K562 (cell line): Measurements from ENCODE around the gene ARHGAP26. TPM values are rescaled to one million over a fixed set of nuclear protein-coding genes. Genes with fewer than 3 reads are reported as not detected.

Experiments
- ATAC-seq: fragments of 200-7000 bp; cut with Tn5 transposase; 3 replicates; pipeline ENCODE4 v1.9.1; 2020; ENCODE audit warnings: moderate library complexity
- BruUV-seq: library from RNA; stranded (reverse); fragments of 400-500 nt; replicated peaks from 2 replicates; lab custom pipeline; 2021; lab: Mats Ljungman, UMichigan
- CTCF ChIA-PET: fragments of 300-600 bp; formaldehyde crosslinking; extraction: SDS; loops from one replicate; lab custom pipeline; 2021; ENCODE audit warnings: low intra/inter-chr PET ratio; lab: Yijun Ruan, JAX
- POLR2A ChIA-PET: fragments of 300-600, 350-650 bp; sonication (Branson Sonifier 250); formaldehyde crosslinking; extraction: SDS; loops from one replicate; lab custom pipeline; 2021; ENCODE audit warnings: antibody characterized with exemption, inconsistent platforms; lab: Yijun Ruan, JAX
- DNase-seq, 4 experiments: peaks; one replicate each; pipeline versions ENCODE4 v3.0.0 to v3.0.0-alpha.2; 2011 to 2018; ENCODE audit warnings: low spot score in 3 of 4, mixed read lengths in 3 of 4; ENCODE audit errors: extremely low read depth in 1 of 4
- FAIRE-seq: peaks from 2 replicates; lab custom pipeline; 2011; peaks lifted over from hg19 to GRCh38; lab: Jason Lieb, UNC
- H2AFZ ChIP-seq: 2 replicates; pipeline ENCODE4 v1.6.0; 2011; ENCODE audit warnings: low read depth, low read length, control low read depth, inconsistent platforms
- H3K27ac ChIP-seq: fragments of 200-600 bp; 3 replicates; pipeline ENCODE4 v1.8.0; 2011; ENCODE audit warnings: low read depth, mild to moderate bottlenecking, control low read depth, inconsistent platforms, low read length, moderate library complexity, mixed read lengths; ENCODE audit errors: extremely low read depth
- H3K27me3 ChIP-seq, 2 experiments: fragments of 300-600 bp in 1 of 2; 2 replicates in 1 of 2; 3 replicates in 1 of 2; pipeline versions ENCODE4 v1.6.0 to v1.8.0; 2011; ENCODE audit warnings: inconsistent platforms in 2 of 2, low read length in 2 of 2, mild to moderate bottlenecking in 1 of 2, mixed read lengths in 1 of 2, moderate library complexity in 1 of 2; ENCODE audit not compliant: control insufficient read depth in 2 of 2, insufficient read depth in 2 of 2
- H3K36me3 ChIP-seq: fragments of 300-600 bp; 3 replicates; pipeline ENCODE4 v1.8.0; 2011; ENCODE audit warnings: mild to moderate bottlenecking, low read length, inconsistent platforms; ENCODE audit not compliant: control insufficient read depth, insufficient read depth
- H3K4me1 ChIP-seq, 2 experiments: fragments of 200-600 bp in 1 of 2; replicated peaks in 1 of 2; 2 replicates in 1 of 2; 3 replicates in 1 of 2; pipeline versions ENCODE4 v1.5.1 to v1.8.0; 2011; ENCODE audit warnings: inconsistent platforms in 2 of 2, low read length in 2 of 2, mild to moderate bottlenecking in 1 of 2, mixed read lengths in 1 of 2, moderate library complexity in 1 of 2; ENCODE audit not compliant: control insufficient read depth in 2 of 2, insufficient read depth in 2 of 2
- H3K4me2 ChIP-seq: 2 replicates; pipeline ENCODE4 v1.6.1; 2011; ENCODE audit warnings: low read length, control low read depth, inconsistent platforms, mixed read lengths; ENCODE audit not compliant: insufficient read depth
- H3K4me3 ChIP-seq: fragments of 200-600 bp; sonication (generic), shearing (Covaris generic); 2 replicates; pipeline ENCODE4 v1.5.1; 2016; ENCODE audit warnings: control low read depth, inconsistent platforms
- H3K79me2 ChIP-seq: fragments of 200-600 bp; 3 replicates; pipeline ENCODE4 v1.8.0; 2011; ENCODE audit warnings: low read length, inconsistent platforms; ENCODE audit not compliant: control insufficient read depth, insufficient read depth
- H3K9ac ChIP-seq, 2 experiments: 2 replicates each; pipeline versions ENCODE4 v1.6.0 to v1.6.1; 2011; ENCODE audit warnings: low read depth in 2 of 2, low read length in 2 of 2, control low read depth in 1 of 2, inconsistent platforms in 1 of 2, mild to moderate bottlenecking in 1 of 2, mixed read lengths in 1 of 2; ENCODE audit not compliant: insufficient read depth in 1 of 2
- H3K9me1 ChIP-seq: one replicate; pipeline ENCODE4 v1.6.0; 2011; ENCODE audit warnings: inconsistent platforms, mild to moderate bottlenecking, low read length, moderate library complexity; ENCODE audit not compliant: control insufficient read depth, insufficient read depth
- H3K9me3 ChIP-seq: replicated peaks from 2 replicates; pipeline ENCODE4 v1.5.1; 2011; ENCODE audit warnings: low read depth, low read length, inconsistent platforms; ENCODE audit not compliant: control insufficient read depth, insufficient read depth
- H4K20me1 ChIP-seq: replicated peaks from 2 replicates; pipeline ENCODE4 v1.6.1; 2011; ENCODE audit warnings: low read length, inconsistent platforms, mixed read lengths; ENCODE audit not compliant: control insufficient read depth, insufficient read depth
- BRCA1 ChIP-seq, 2 experiments: fragments of 450-650 bp in 1 of 2; sonication (generic) in 1 of 2; formaldehyde crosslinking in 1 of 2; IDR thresholded peaks; 2 replicates each; pipeline versions ENCODE4 v1.5.0 to v1.6.1; 2017 to 2020; ENCODE audit warnings: mild to moderate bottlenecking in 1 of 2, missing genetic modification reagents in 1 of 2
- BRF1 ChIP-seq: IDR thresholded peaks from 3 replicates; pipeline ENCODE4 v1.6.1; 2011; ENCODE audit warnings: borderline replicate concordance, mild to moderate bottlenecking; ENCODE audit not compliant: insufficient read length; ENCODE audit errors: extremely low read depth
- DDX20 ChIP-seq: fragments of 450-650 bp; IDR thresholded peaks from 2 replicates; pipeline ENCODE4 v1.6.1; 2016; ENCODE audit warnings: missing genetic modification characterization, low read depth, mild to moderate bottlenecking, missing compliant biosample characterization, moderate library complexity
- FOXJ2 ChIP-seq: fragments of 200-800 bp; sonication (Bioruptor generic); IDR thresholded peaks from 2 replicates; pipeline ENCODE4 v1.6.1; 2016; ENCODE audit warnings: missing genetic modification characterization, missing compliant biosample characterization
- IFI16 ChIP-seq: fragments of 250-450 bp; sonication (Bioruptor Pico); IDR thresholded peaks from 2 replicates; pipeline ENCODE4 v2.1.2; 2022; ENCODE audit warnings: mild to moderate bottlenecking, inconsistent platforms
- MCM3 ChIP-seq: fragments of 450-650 bp; IDR thresholded peaks from 2 replicates; pipeline ENCODE4 v1.6.1; 2016
- PTRF ChIP-seq: fragments of 450-650 bp; IDR thresholded peaks from 2 replicates; pipeline ENCODE4 v1.6.1; 2016; ENCODE audit warnings: mild to moderate bottlenecking, missing genetic modification characterization, missing compliant biosample characterization
- RUNX1 ChIP-seq: sonication (generic); IDR thresholded peaks from 2 replicates; pipeline ENCODE4 v1.6.1; 2016; ENCODE audit warnings: antibody characterized with exemption, low read depth
- SMARCE1 ChIP-seq: fragments of 450-650 bp; IDR thresholded peaks from 2 replicates; pipeline ENCODE4 v1.7.1; 2016; ENCODE audit warnings: mild to moderate bottlenecking
- SNRNP70 ChIP-seq: fragments of 200-400 bp; formaldehyde crosslinking; optimal IDR thresholded peaks from 2 replicates; pipeline ENCODE3; 2017; ENCODE audit warnings: low read depth, low read length
- TFE3 ChIP-seq: fragments of 450-650 bp; formaldehyde crosslinking; IDR thresholded peaks from 2 replicates; pipeline ENCODE4 v1.4.0; 2020; ENCODE audit warnings: mild to moderate bottlenecking, mixed read lengths
- ZNF41 ChIP-seq: fragments of 250-450 bp; sonication (Bioruptor Pico); conservative IDR thresholded peaks from 2 replicates; pipeline ENCODE4 v1.4.0; 2020; ENCODE audit warnings: mild to moderate bottlenecking
- ZNF431 ChIP-seq: sonication (generic); formaldehyde crosslinking; IDR thresholded peaks from 2 replicates; pipeline ENCODE4 v1.8.0; 2022; ENCODE audit warnings: mild to moderate bottlenecking, missing genetic modification reagents
- WGBS: fragments of 100-300 bp; shearing (Covaris generic); methylation state at CpG from one replicate; pipeline ENCODE4 v1.1.6; 2016; ENCODE audit warnings: low coverage, mixed read lengths; ENCODE audit not compliant: insufficient coverage; ENCODE audit errors: missing lambda C conversion rate; 5-methylcytosine and 5-hydroxymethylcytosine counted together
- in situ Hi-C: fragments of 300-500 bp; cut with MboI; formaldehyde crosslinking; loops from 4 replicates; pipeline ENCODE4 v1.15.0; 2018; ENCODE audit warnings: inconsistent platforms, mixed read lengths
- intact Hi-C: fragments of 100-400 bp; cut with micrococcal nuclease; formaldehyde crosslinking; loops from 2 replicates; pipeline ENCODE4 v1.14.2; 2022
- polyA plus RNA-seq, 8 experiments: library from polyadenylated mRNA; depleted of rRNA in 4 of 8; stranded (reverse) in 5 of 8; unstranded in 3 of 8; fragments of >200 nt; fragmentation: Nextera tagmentation in 2 of 8; fragmentation: Illumina TruSeq in 1 of 8; extraction: Ambion mirVana in 2 of 8; extraction: Trizol in 1 of 8; gene quantifications; 2 replicates each; pipeline versions ENCODE4 v1.2.1 to v1.2.3, GENCODE V29; 2011 to 2014; ENCODE audit warnings: inconsistent platforms in 1 of 8, missing spikeins in 1 of 8
- total RNA-seq, 7 experiments: library from RNA; depleted of rRNA in 6 of 7; stranded (reverse); fragments of >200 nt in 6 of 7; fragmentation: Illumina TruSeq in 2 of 7; extraction: Trizol in 2 of 7; gene quantifications; 2 replicates each; pipeline versions ENCODE4 v1.2.1 to v1.2.3, GENCODE V29; 2011 to 2021; ENCODE audit warnings: low replicate concordance in 1 of 7
- TF ChIP-seq, protein P1 (sequence below): fragments of 450-650 bp; IDR thresholded peaks from 2 replicates; pipeline ENCODE4 v1.6.1; 2016; ENCODE audit warnings: mild to moderate bottlenecking
- TF ChIP-seq, protein P2 (sequence below), 2 experiments: IDR thresholded peaks in 1 of 2; conservative IDR thresholded peaks in 1 of 2; 2 replicates each; pipeline ENCODE4 v1.6.1; 2016; ENCODE audit warnings: low read depth in 2 of 2, mild to moderate bottlenecking in 1 of 2, missing compliant biosample characterization in 1 of 2, missing genetic modification characterization in 1 of 2, moderate library complexity in 1 of 2

Gene ARHGAP26
- total and polyA plus RNA-seq, 9 of the 15 experiments (the other 6 are each of a cell fraction or from before 2014, with no cell fraction given), result 0.13 to 1.1 (median 0.55) TPM

GRCh38 chr5:142813220-142813619 lies 43.0 kb downstream of the ARHGAP26 start:
- BruUV-seq, result no TSS peak

More at GRCh38 chr5:142813220-142813619, 43.0 kb downstream of the ARHGAP26 start:
- Histone ChIP-seq H3K9me1 (no peaks in the 10 kb centered on the region), H3K4me1 (no peaks in the 10 kb centered on the region), H2AFZ (no peak overlapping the region), H3K27ac (no peak overlapping the region), H4K20me1 (no peaks in the 10 kb centered on the region), H3K27me3 (peaks cover 6 to 8% of the 10 kb centered on the region in 2 experiments; a peak in 3 of 5 replicates), H3K4me3 (no peak overlapping the region), H3K36me3 (no peaks in the 10 kb centered on the region), H3K9me3 (no peaks in the 10 kb centered on the region), H3K4me2 (no peak overlapping the region), H3K79me2 (no peaks in the 10 kb centered on the region), H3K9ac (no peak overlapping the region)
- FAIRE-seq, result no peak
- ChIA-PET POLR2A (no interaction called here), CTCF (no interaction called here)
- in situ Hi-C loops, result no loop called here
- WGBS, result 20% methylated on average over 3 of the region's 3 CpGs
- ATAC-seq, result no peak
- no peak for DNase-seq
- intact Hi-C loops, result no loop called here
- TF ChIP-seq SNRNP70 (no peak), BRCA1 (IDR thresholded peaks at IDR 0.05) (no peak), BRCA1 (CRISPR knock-in tag; IDR thresholded peaks at IDR 0.05) (no peak), TFE3 (CRISPR knock-in tag) (no peak), RUNX1 (no peak), PTRF (tag) (no peak), SMARCE1 (no peak), IFI16 (CRISPR knock-in tag) (no peak), ZNF431 (CRISPR knock-in tag) (no peak), BRF1 (no peak), DDX20 (tag) (no peak), MCM3 (no peak), FOXJ2 (tag) (no peak), ZNF41 (no peak)
- TF ChIP-seq, protein P1, sequence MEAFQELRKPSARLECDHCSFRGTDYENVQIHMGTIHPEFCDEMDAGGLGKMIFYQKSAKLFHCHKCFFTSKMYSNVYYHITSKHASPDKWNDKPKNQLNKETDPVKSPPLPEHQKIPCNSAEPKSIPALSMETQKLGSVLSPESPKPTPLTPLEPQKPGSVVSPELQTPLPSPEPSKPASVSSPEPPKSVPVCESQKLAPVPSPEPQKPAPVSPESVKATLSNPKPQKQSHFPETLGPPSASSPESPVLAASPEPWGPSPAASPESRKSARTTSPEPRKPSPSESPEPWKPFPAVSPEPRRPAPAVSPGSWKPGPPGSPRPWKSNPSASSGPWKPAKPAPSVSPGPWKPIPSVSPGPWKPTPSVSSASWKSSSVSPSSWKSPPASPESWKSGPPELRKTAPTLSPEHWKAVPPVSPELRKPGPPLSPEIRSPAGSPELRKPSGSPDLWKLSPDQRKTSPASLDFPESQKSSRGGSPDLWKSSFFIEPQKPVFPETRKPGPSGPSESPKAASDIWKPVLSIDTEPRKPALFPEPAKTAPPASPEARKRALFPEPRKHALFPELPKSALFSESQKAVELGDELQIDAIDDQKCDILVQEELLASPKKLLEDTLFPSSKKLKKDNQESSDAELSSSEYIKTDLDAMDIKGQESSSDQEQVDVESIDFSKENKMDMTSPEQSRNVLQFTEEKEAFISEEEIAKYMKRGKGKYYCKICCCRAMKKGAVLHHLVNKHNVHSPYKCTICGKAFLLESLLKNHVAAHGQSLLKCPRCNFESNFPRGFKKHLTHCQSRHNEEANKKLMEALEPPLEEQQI, result no peak
- TF ChIP-seq, protein P2, sequence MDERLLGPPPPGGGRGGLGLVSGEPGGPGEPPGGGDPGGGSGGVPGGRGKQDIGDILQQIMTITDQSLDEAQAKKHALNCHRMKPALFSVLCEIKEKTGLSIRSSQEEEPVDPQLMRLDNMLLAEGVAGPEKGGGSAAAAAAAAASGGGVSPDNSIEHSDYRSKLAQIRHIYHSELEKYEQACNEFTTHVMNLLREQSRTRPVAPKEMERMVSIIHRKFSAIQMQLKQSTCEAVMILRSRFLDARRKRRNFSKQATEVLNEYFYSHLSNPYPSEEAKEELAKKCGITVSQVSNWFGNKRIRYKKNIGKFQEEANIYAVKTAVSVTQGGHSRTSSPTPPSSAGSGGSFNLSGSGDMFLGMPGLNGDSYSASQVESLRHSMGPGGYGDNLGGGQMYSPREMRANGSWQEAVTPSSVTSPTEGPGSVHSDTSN (CRISPR knock-in tag; IDR thresholded peaks at IDR 0.05; ENCODE audit: low read depth), result no peak
- TF ChIP-seq, protein P2 (tag; conservative IDR thresholded peaks at IDR 0.05; ENCODE audit: low read depth), result no peak
